HL-60 (cell line): ENCODE measurements around the gene RFLNA.

ENCODE experiments used
- DNase-seq, 2 experiments: peaks; one replicate each; pipeline ENCODE4 v3.0.0-alpha.2; 2010 to 2020; ENCODE audit warnings: low read depth in 1 of 2, low spot score in 1 of 2
- H3K27ac ChIP-seq: fragments of 250-450 bp; sonication (Bioruptor Pico); replicated peaks from 2 replicates; pipeline ENCODE4 v1.5.1; 2020; ENCODE audit warnings: mild to moderate bottlenecking, moderate library complexity
- H3K27me3 ChIP-seq: fragments of 250-450 bp; sonication (Bioruptor Pico); 2 replicates; pipeline ENCODE4 v1.5.1; 2021; ENCODE audit warnings: mild to moderate bottlenecking, moderate library complexity; ENCODE audit not compliant: insufficient read depth, poor library complexity, severe bottlenecking
- H3K4me3 ChIP-seq: replicated peaks from 2 replicates; pipeline ENCODE4 v1.5.1; 2011; ENCODE audit warnings: mild to moderate bottlenecking, control low read depth, low read length; ENCODE audit not compliant: insufficient read depth
- CTCF ChIP-seq: IDR thresholded peaks from one replicate; pipeline ENCODE4 v1.5.1; 2011; ENCODE audit warnings: low read length, control low read depth, inconsistent platforms; ENCODE audit not compliant: insufficient read depth
- GABPA ChIP-seq: IDR thresholded peaks from 2 replicates; pipeline ENCODE4 v1.6.1; 2012; ENCODE audit warnings: low read depth
- POLR2AphosphoS5 ChIP-seq: IDR thresholded peaks from 2 replicates; pipeline ENCODE4 v1.6.1; 2012; ENCODE audit warnings: low read depth
- REST ChIP-seq: IDR thresholded peaks from 2 replicates; pipeline ENCODE4 v1.6.1; 2012; ENCODE audit warnings: low read depth; ENCODE audit not compliant: insufficient replicate concordance
- SPI1 ChIP-seq: IDR thresholded peaks from 2 replicates; pipeline ENCODE4 v1.6.1; 2012; ENCODE audit warnings: low read depth, mild to moderate bottlenecking, borderline replicate concordance

Gene RFLNA

GRCh38 chr12:124337622-124338021, 42.7 kb downstream of the RFLNA start:
- TF ChIP-seq CTCF = no peak
- no peak for TF ChIP-seq POLR2AphosphoS5
- no peak for TF ChIP-seq SPI1
- no peak for TF ChIP-seq REST
- TF ChIP-seq GABPA = no peak
- Histone ChIP-seq H3K4me3 (no peak overlapping the region), H3K27me3 (no peaks in the 10 kb centered on the region), H3K27ac (no peak overlapping the region)
- DNase-seq = no peak

GRCh38 chr12:124338448-124338847, 43.6 kb downstream of the RFLNA start:
- TF ChIP-seq CTCF = no peak
- no peak overlapping the region for H3K4me3 ChIP-seq
- no peak for DNase-seq
- no peaks in the 10 kb centered on the region for H3K27me3 ChIP-seq
- no peak overlapping the region for H3K27ac ChIP-seq

- Histone ChIP-seq H3K4me3 (no peak overlapping the region), H3K27me3 (no peaks in the 10 kb centered on the region), H3K27ac (no peak overlapping the region)
- DNase-seq = no peak
- no peak for TF ChIP-seq GABPA
- TF ChIP-seq POLR2AphosphoS5 = no peak
- no peak for TF ChIP-seq SPI1
- TF ChIP-seq REST = no peak
- TF ChIP-seq CTCF = no peak
Observed at GRCh38 chr12:124338876-124339603, 44.1 kb downstream of the RFLNA start.

GRCh38 chr12:124340080-124340900, 45.4 kb downstream of the RFLNA start:
- no peak overlapping the region for H3K27ac ChIP-seq
- no peak overlapping the region for H3K4me3 ChIP-seq
- H3K27me3 ChIP-seq = no peaks in the 10 kb centered on the region
- no peak for DNase-seq
- TF ChIP-seq SPI1 (no peak), GABPA (no peak)
